BJ (cell line): Measurements from ENCODE around the gene HECW1. TPM values are rescaled to one million over a fixed set of nuclear protein-coding genes. Genes with fewer than 3 reads are reported as not detected.

ENCODE experiments used
- polyA plus RNA-seq: library from polyadenylated mRNA; depleted of rRNA; stranded (reverse); fragments of >200 nt; gene quantifications from 2 replicates; pipeline ENCODE4 v1.2.3, GENCODE V29; 2011; rRNA removed
- small RNA-seq: library from RNA; depleted of rRNA; stranded (forward); fragments of <200 nt; gene quantifications from one replicate; pipeline ENCODE3, GENCODE V24; 2012; ENCODE audit warnings: low replicate concordance, low read depth; ENCODE audit not compliant: insufficient read length

Gene HECW1
- polyA plus RNA-seq, 1 experiment = 2.9 TPM

Small RNA genes lying within 50 kb of the gene (small RNA-seq; reads per million reads assigned to genes)
- gene MIR3943 = not detected
- gene RF00019 = not detected
- not detected for gene RNU6-575P
- not detected for gene RNU7-35P

Other genes with a start within 250 kb of the HECW1 start
- gene C7orf25, start 200.6 kb upstream of the HECW1 start, polyA plus RNA-seq = 4.2 and 4.8 TPM in 2 replicates
- gene PSMA2, start 180.5 kb upstream of the HECW1 start, polyA plus RNA-seq = 50.8 and 101 TPM in 2 replicates
- 35.6 and 44.5 TPM in 2 replicates for gene MRPL32, start 180.3 kb upstream of the HECW1 start, polyA plus RNA-seq